GM19455 (cell line): ENCODE data around the gene C5.
"Not testable (repeated sequence)": the region's sequence is repeated elsewhere in the genome, so short reads cannot be mapped to it uniquely, and the experiment has no call there.

Experiments used
- ATAC-seq: cut with Tn5 transposase; IDR thresholded peaks from one replicate; pipeline ENCODE4 v1.9.1; 2021; ENCODE audit not compliant: unreplicated experiment

The C5 gene

GRCh38 chr9:120983259-120983837, 66.7 kb downstream of the C5 start:
- peak; percentile 51 for ATAC-seq

- ATAC-seq, result no peak
Measured at GRCh38 chr9:120982836-120983235, 67.2 kb downstream of the C5 start.

GRCh38 chr9:120980951-120981350, 69.1 kb downstream of the C5 start:
- ATAC-seq, result no peak

- no peak for ATAC-seq
Measured at GRCh38 chr9:120979797-120980196, 70.3 kb downstream of the C5 start.

- no peak for ATAC-seq
Measured at GRCh38 chr9:120978987-120979386, 71.1 kb downstream of the C5 start.

GRCh38 chr9:120977321-120977720, 72.8 kb downstream of the C5 start:
- ATAC-seq, result no peak

- ATAC-seq, result no peak
Measured at GRCh38 chr9:120974921-120975320, 75.2 kb downstream of the C5 start.

GRCh38 chr9:120974181-120974580, 75.9 kb downstream of the C5 start:
- no peak for ATAC-seq

- ATAC-seq, result no peak
Measured at GRCh38 chr9:120971938-120972337, 78.1 kb downstream of the C5 start.

- not testable (repeated sequence) for ATAC-seq
Measured at GRCh38 chr9:120971471-120971870, 78.6 kb downstream of the C5 start.

GRCh38 chr9:120970244-120970643, 79.8 kb downstream of the C5 start:
- no peak for ATAC-seq

GRCh38 chr9:120966013-120966369, 84.1 kb downstream of the C5 start:
- ATAC-seq, result no peak

- no peak for ATAC-seq
Measured at GRCh38 chr9:120965344-120966012, 84.6 kb downstream of the C5 start.

GRCh38 chr9:120961936-120962335, 88.1 kb downstream of the C5 start:
- ATAC-seq, result no peak

GRCh38 chr9:120960001-120960400, 90.1 kb downstream of the C5 start:
- no peak for ATAC-seq

GRCh38 chr9:120956862-120957261, 93.2 kb downstream of the C5 start:
- ATAC-seq, result no peak

GRCh38 chr9:120951960-120952618, 98.0 kb downstream of the C5 start:
- no peak for ATAC-seq

GRCh38 chr9:120950421-120951388, 99.4 kb downstream of the C5 start:
- no peak for ATAC-seq

GRCh38 chr9:120949290-120949689, 100.8 kb downstream of the C5 start:
- ATAC-seq, result no peak

GRCh38 chr9:120948824-120949223, 101.3 kb downstream of the C5 start:
- ATAC-seq, result no peak

- no peak for ATAC-seq
Measured at GRCh38 chr9:120947222-120947621, 102.9 kb downstream of the C5 start.
